ENCODE measurements around the gene ABHD11. TPM values are rescaled to one million over a fixed set of nuclear protein-coding genes. Genes with fewer than 3 reads are reported as not detected.

Gene ABHD11
- total RNA-seq, 4 donors from 2014 or later: 39.5 to 75.8 (median 67.1) TPM

MicroRNAs encoded within 50 kb of the gene (microRNA counts, 767-probe panel; counts per million panel counts)
- 0 counts per million in 2 donors for microRNA hsa-miR-4284

Small RNA genes within 50 kb of the gene (microRNA-seq; reads per million reads assigned to microRNA genes)
- gene MIR4284: not detected

Small RNA genes within 50 kb of the gene (small RNA-seq; reads per million reads assigned to genes)
- gene MIR4284 (not detected), gene RN7SL265P (not detected)

Other genes starting within 250 kb of the ABHD11 start
- gene BAZ1B, start 216.5 kb downstream of the ABHD11 start, total RNA-seq: 10 to 100 TPM; 52.8 to 69.0 (median 55.1) TPM
- gene BCL7B, start 181.1 kb downstream of the ABHD11 start, total RNA-seq: 10 to 100 TPM; 52.5 to 83.1 (median 74.4) TPM
- 10 to 100 TPM; 50.4 to 89.9 (median 73.3) TPM for gene TBL2, start 160.2 kb downstream of the ABHD11 start, total RNA-seq
- 10 to 100 TPM in 1 of 4 donors, 1 to 10 TPM in 3; 3.7 to 39.5 (median 8.7) TPM for gene MLXIPL, start 114.3 kb downstream of the ABHD11 start, total RNA-seq
- 1 to 10 TPM; 3.9 to 5.6 (median 4.7) TPM for gene VPS37D, start 71.0 kb downstream of the ABHD11 start, total RNA-seq
- gene DNAJC30, start 55.3 kb downstream of the ABHD11 start, total RNA-seq: 10 to 100 TPM in 3 of 4 donors, 1 to 10 TPM in 1; 9.0 to 19.1 (median 14.8) TPM
- 10 to 100 TPM; 58.3 to 78.0 (median 64.9) TPM for gene BUD23, start 55.2 kb downstream of the ABHD11 start, total RNA-seq
- gene STX1A, start 19.1 kb downstream of the ABHD11 start, total RNA-seq: 1 to 10 TPM; 4.4 to 9.5 (median 7.2) TPM
- 100 to 1,000 TPM; 249 to 330 (median 288) TPM for gene CLDN3, start 31.5 kb upstream of the ABHD11 start, total RNA-seq
- 100 to 1,000 TPM; 178 to 301 (median 196) TPM for gene CLDN4, start 92.2 kb upstream of the ABHD11 start, total RNA-seq
- 10 to 100 TPM in 2 of 4 donors, 1 to 10 TPM in 2; 3.8 to 16.3 (median 9.6) TPM for gene METTL27, start 103.7 kb upstream of the ABHD11 start, total RNA-seq
- not detected for gene TMEM270, start 122.4 kb upstream of the ABHD11 start, total RNA-seq

Measured in thyroid gland (tissue), 4 donors.